NCI-H1417 (cell line): ENCODE data around the gene IL36G.

Source experiments
- DNase-seq, 3 experiments: peaks; one replicate each; lab custom pipeline; 2025; lab: John Stamatoyannopoulos, UW

IL36G gene

GRCh38 chr2:113018509-113018908, 40.7 kb downstream of the IL36G start:
- DNase-seq, result no peak

DNA sequence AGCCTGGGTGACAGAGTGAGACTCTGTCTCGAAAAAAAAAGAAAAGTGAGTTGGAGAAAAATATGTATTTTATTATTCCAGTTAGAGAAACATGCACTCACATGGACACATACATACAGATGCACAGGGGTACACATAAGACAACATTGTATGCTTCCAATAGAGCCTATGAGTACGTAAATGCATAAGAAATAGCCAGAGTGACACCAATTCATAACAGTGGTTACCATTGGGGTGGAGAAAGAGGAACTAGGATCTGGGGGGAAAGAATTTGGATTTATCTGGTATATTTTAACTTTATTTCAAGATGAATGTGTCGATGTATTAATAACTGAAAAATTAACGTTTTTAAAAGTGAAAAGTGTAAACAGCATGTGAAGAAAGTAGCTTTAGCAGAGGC, 43.5 kb downstream of the IL36G start:
- no peak for DNase-seq

GRCh38 chr2:113024764-113025163, 47.0 kb downstream of the IL36G start:
- DNase-seq, result no peak

GRCh38 chr2:113025737-113026136, 47.9 kb downstream of the IL36G start:
- no peak for DNase-seq

DNA sequence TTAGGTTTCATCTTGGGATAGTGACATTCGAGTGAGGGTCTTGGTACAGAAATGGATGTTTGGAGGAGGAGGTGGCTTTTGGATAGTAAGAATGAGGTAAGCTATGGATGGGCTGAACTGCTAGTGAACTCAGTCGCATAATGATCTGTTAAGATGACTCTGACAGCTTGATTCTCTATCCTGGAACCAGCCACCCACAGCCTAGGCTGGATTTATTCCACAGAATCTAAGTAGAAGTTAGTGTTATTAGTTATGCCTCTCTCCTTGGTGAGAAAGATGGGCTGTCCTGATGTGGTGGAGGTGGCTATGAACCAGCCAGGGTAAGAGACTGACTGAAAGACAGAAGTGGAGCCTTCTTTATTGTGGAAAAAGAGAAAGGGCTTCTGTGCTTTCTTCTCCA, 49.9 kb downstream of the IL36G start:
- DNase-seq, result no peak

- no peak for DNase-seq
Measured at GRCh38 chr2:113028112-113028511, 50.3 kb downstream of the IL36G start.

DNA sequence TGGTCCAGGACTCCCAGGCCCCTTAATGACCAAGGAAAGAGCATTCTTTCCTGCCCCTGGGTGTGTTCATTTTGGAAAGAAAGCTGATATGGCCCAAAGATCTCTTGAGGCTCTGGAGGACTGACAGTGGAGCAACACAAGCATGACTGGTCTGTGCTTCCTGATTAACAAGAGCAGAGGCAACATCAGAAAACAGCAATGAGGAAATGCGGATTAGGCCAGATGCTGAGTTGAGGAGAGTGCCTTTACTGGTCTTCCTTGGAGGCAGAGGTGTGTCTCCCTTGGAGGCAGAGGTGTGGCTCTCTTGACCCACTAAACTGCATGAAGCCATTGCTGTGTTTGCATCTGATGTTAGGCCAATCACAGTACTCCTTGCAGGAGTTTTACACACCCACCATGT, 54.9 kb downstream of the IL36G start:
- no peak for DNase-seq

- no peak for DNase-seq
Measured at GRCh38 chr2:113034016-113034415, 56.2 kb downstream of the IL36G start.
